ENCODE results near the gene ACSL4. TPM values are rescaled to one million over a fixed set of nuclear protein-coding genes. Genes with fewer than 3 reads are reported as not detected.

Gene ACSL4
- total and polyA plus RNA-seq, 12 donors, result 12.7 to 69.4 (median 50.2) TPM

DNA sequence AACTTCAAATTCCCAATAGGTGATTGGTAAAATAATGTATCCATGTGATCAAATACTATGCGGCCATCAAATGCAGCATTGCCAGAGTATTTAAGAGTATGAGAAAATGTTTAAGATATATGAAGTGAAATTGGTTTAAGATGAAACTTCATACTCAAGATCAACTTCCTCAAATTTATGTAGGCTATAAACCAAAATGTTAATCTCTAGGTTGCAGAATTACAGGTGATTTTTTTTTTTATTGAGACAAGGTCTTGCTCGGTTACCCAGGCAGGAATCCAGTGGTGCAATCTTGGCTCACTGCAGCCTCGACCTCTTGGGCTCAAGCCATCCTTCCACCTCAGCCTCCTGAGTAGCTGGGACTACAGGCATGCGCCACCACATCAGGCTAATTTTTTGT, 25.3 kb downstream of the ACSL4 start:
- no peaks in the 10 kb centered on the region for H3K36me3 ChIP-seq
- intact Hi-C loops (cut with DNase I), result loop anchor here in 1 of 10 donors (10.0 kb wide), 1 partner anchor 707 kb away; no protein-coding TSS in a partner anchor
- no peaks in the 10 kb centered on the region for H3K9me3 ChIP-seq
- 72 to 86% methylated on average over 4 of the region's 4 CpGs for WGBS, 2 donors
- no peak for TF ChIP-seq CTCF (IDR thresholded peaks at IDR 0.05)
- peaks cover 0 to 34% (median 0%) of the 10 kb centered on the region in 7 donors for H3K27me3 ChIP-seq
- peak overlapping the region in 4 of 10 donors; percentile 49 to 82 (median 54) for H3K27ac ChIP-seq
- no peak for ATAC-seq
- no peak for DNase-seq
- peak overlapping the region in 5 of 10 donors; percentile 10 to 37 (median 17) for H3K4me3 ChIP-seq
- H3K4me1 ChIP-seq, result peaks cover 0 to 60% (median 16%) of the 10 kb centered on the region in 9 donors

DNA sequence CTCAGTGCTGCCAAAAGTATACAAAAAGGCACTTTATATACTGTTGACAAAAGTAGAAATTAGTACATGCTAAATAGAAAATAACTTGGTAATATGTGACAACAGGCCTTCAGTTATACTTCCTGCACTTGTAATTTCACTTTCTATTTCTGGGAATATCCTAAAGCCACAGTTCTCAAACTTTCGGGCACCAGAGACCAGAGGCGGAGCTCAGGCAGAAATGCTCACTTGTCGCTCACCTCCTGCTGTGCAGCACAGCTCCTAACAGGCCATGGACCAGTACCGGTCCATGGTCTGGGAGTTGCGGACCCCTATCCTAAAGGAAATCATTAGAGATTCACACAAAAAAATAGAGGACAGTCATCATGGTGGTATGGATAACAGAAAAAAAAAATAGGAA, 25.7 kb downstream of the ACSL4 start:
- ATAC-seq, result peak in 4 of 8 donors; percentile 26 to 57 (median 40)
- intact Hi-C loops (cut with DNase I), result loop anchor here in 1 of 10 donors (10.0 kb wide), 1 partner anchor 707 kb away; no protein-coding TSS in a partner anchor
- peak overlapping the region in 5 of 10 donors; percentile 10 to 37 (median 17) for H3K4me3 ChIP-seq
- WGBS, 2 donors, result 36 to 62% methylated on average over 5 of the region's 5 CpGs
- H3K9me3 ChIP-seq, result no peaks in the 10 kb centered on the region
- peak overlapping the region in 4 of 10 donors; percentile 49 to 82 (median 54) for H3K27ac ChIP-seq
- no peak for TF ChIP-seq CTCF (IDR thresholded peaks at IDR 0.05)
- DNase-seq, result peak; percentile 4 to 12
- H3K36me3 ChIP-seq, result no peaks in the 10 kb centered on the region
- H3K27me3 ChIP-seq, result peaks cover 0 to 30% (median 0%) of the 10 kb centered on the region in 7 donors
- peaks cover 0 to 57% (median 16%) of the 10 kb centered on the region in 9 donors for H3K4me1 ChIP-seq

GRCh38 chrX:109704563-109704962, 28.5 kb downstream of the ACSL4 start:
- no peaks in the 10 kb centered on the region for H3K36me3 ChIP-seq
- H3K27me3 ChIP-seq, result peaks cover 0 to 25% (median 0%) of the 10 kb centered on the region in 7 donors
- no peaks in the 10 kb centered on the region for H3K9me3 ChIP-seq
- intact Hi-C loops (cut with DNase I), result loop anchor here in 1 of 10 donors (10.0 kb wide), 1 partner anchor 710 kb away; no protein-coding TSS in a partner anchor
- peaks cover 0 to 33% (median 16%) of the 10 kb centered on the region in 9 donors for H3K4me1 ChIP-seq
- H3K4me3 ChIP-seq, result no peak overlapping the region
- no peak overlapping the region for H3K27ac ChIP-seq
- no peak for DNase-seq
- no peak for ATAC-seq
- no peak for TF ChIP-seq CTCF (IDR thresholded peaks at IDR 0.05)

DNA sequence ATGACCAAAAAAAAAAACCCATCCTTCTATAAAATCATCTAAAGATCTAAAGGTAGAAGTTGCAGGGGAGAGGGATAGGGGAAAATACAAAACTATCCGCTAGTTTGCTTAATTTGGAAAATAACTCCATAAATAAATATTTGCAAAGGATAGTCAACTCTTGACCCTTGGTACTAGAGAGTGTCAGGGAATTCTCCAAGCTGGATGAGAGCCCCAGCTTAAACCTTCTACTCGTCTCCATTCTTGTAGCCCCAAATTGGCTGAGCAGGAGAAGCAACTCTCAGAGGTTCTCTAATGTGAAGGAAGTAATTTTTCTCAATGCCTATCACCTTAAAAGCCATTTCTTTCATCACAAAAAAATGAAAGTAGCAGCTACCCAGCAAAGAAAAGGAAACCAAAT, 35.2 kb downstream of the ACSL4 start:
- intact Hi-C loops (cut with DNase I), result no loop called here
- WGBS, 2 donors, result 63 to 73% methylated on average over 2 of the region's 2 CpGs
- no peak for TF ChIP-seq CTCF (IDR thresholded peaks at IDR 0.05)
- ATAC-seq, result no peak
- no peak overlapping the region for H3K4me3 ChIP-seq
- peaks cover 0 to 5% (median 0%) of the 10 kb centered on the region in 9 donors for H3K36me3 ChIP-seq
- H3K4me1 ChIP-seq, result peaks cover 0 to 19% (median 3%) of the 10 kb centered on the region in 9 donors
- no peaks in the 10 kb centered on the region for H3K9me3 ChIP-seq
- H3K27ac ChIP-seq, result no peak overlapping the region
- no peak for DNase-seq
- H3K27me3 ChIP-seq, result peaks cover 0 to 52% (median 0%) of the 10 kb centered on the region in 7 donors

Measured in heart right ventricle (tissue), 16 donors.